K562 (cell line): ENCODE results near the gene NRP1. TPM values are rescaled to one million over a fixed set of nuclear protein-coding genes. Genes with fewer than 3 reads are reported as not detected.

Source experiments
- ATAC-seq: fragments of 200-7000 bp; cut with Tn5 transposase; 3 replicates; pipeline ENCODE4 v1.9.1; 2020; ENCODE audit warnings: moderate library complexity
- BruUV-seq: library from RNA; stranded (reverse); fragments of 400-500 nt; replicated peaks from 2 replicates; lab custom pipeline; 2021; lab: Mats Ljungman, UMichigan
- CTCF ChIA-PET: fragments of 300-600 bp; formaldehyde crosslinking; extraction: SDS; loops from one replicate; lab custom pipeline; 2021; ENCODE audit warnings: low intra/inter-chr PET ratio; lab: Yijun Ruan, JAX
- POLR2A ChIA-PET: fragments of 300-600, 350-650 bp; sonication (Branson Sonifier 250); formaldehyde crosslinking; extraction: SDS; loops from one replicate; lab custom pipeline; 2021; ENCODE audit warnings: antibody characterized with exemption, inconsistent platforms; lab: Yijun Ruan, JAX
- DNase-seq, 4 experiments: peaks; one replicate each; pipeline versions ENCODE4 v3.0.0 to v3.0.0-alpha.2; 2011 to 2018; ENCODE audit warnings: low spot score in 3 of 4, mixed read lengths in 3 of 4; ENCODE audit errors: extremely low read depth in 1 of 4
- FAIRE-seq: peaks from 2 replicates; lab custom pipeline; 2011; peaks lifted over from hg19 to GRCh38; lab: Jason Lieb, UNC
- H2AFZ ChIP-seq: 2 replicates; pipeline ENCODE4 v1.6.0; 2011; ENCODE audit warnings: low read depth, low read length, control low read depth, inconsistent platforms
- H3K27ac ChIP-seq: fragments of 200-600 bp; 3 replicates; pipeline ENCODE4 v1.8.0; 2011; ENCODE audit warnings: low read depth, mild to moderate bottlenecking, control low read depth, inconsistent platforms, low read length, moderate library complexity, mixed read lengths; ENCODE audit errors: extremely low read depth
- H3K27me3 ChIP-seq, 2 experiments: fragments of 300-600 bp in 1 of 2; 2 replicates in 1 of 2; 3 replicates in 1 of 2; pipeline versions ENCODE4 v1.6.0 to v1.8.0; 2011; ENCODE audit warnings: inconsistent platforms in 2 of 2, low read length in 2 of 2, mild to moderate bottlenecking in 1 of 2, mixed read lengths in 1 of 2, moderate library complexity in 1 of 2; ENCODE audit not compliant: control insufficient read depth in 2 of 2, insufficient read depth in 2 of 2
- H3K36me3 ChIP-seq: fragments of 300-600 bp; 3 replicates; pipeline ENCODE4 v1.8.0; 2011; ENCODE audit warnings: mild to moderate bottlenecking, low read length, inconsistent platforms; ENCODE audit not compliant: control insufficient read depth, insufficient read depth
- H3K4me1 ChIP-seq, 2 experiments: fragments of 200-600 bp in 1 of 2; replicated peaks in 1 of 2; 2 replicates in 1 of 2; 3 replicates in 1 of 2; pipeline versions ENCODE4 v1.5.1 to v1.8.0; 2011; ENCODE audit warnings: inconsistent platforms in 2 of 2, low read length in 2 of 2, mild to moderate bottlenecking in 1 of 2, mixed read lengths in 1 of 2, moderate library complexity in 1 of 2; ENCODE audit not compliant: control insufficient read depth in 2 of 2, insufficient read depth in 2 of 2
- H3K4me2 ChIP-seq: 2 replicates; pipeline ENCODE4 v1.6.1; 2011; ENCODE audit warnings: low read length, control low read depth, inconsistent platforms, mixed read lengths; ENCODE audit not compliant: insufficient read depth
- H3K4me3 ChIP-seq: fragments of 200-600 bp; sonication (generic), shearing (Covaris generic); 2 replicates; pipeline ENCODE4 v1.5.1; 2016; ENCODE audit warnings: control low read depth, inconsistent platforms
- H3K79me2 ChIP-seq: fragments of 200-600 bp; 3 replicates; pipeline ENCODE4 v1.8.0; 2011; ENCODE audit warnings: low read length, inconsistent platforms; ENCODE audit not compliant: control insufficient read depth, insufficient read depth
- H3K9ac ChIP-seq, 2 experiments: 2 replicates each; pipeline versions ENCODE4 v1.6.0 to v1.6.1; 2011; ENCODE audit warnings: low read depth in 2 of 2, low read length in 2 of 2, control low read depth in 1 of 2, inconsistent platforms in 1 of 2, mild to moderate bottlenecking in 1 of 2, mixed read lengths in 1 of 2; ENCODE audit not compliant: insufficient read depth in 1 of 2
- H3K9me1 ChIP-seq: one replicate; pipeline ENCODE4 v1.6.0; 2011; ENCODE audit warnings: inconsistent platforms, mild to moderate bottlenecking, low read length, moderate library complexity; ENCODE audit not compliant: control insufficient read depth, insufficient read depth
- H3K9me3 ChIP-seq: replicated peaks from 2 replicates; pipeline ENCODE4 v1.5.1; 2011; ENCODE audit warnings: low read depth, low read length, inconsistent platforms; ENCODE audit not compliant: control insufficient read depth, insufficient read depth
- H4K20me1 ChIP-seq: replicated peaks from 2 replicates; pipeline ENCODE4 v1.6.1; 2011; ENCODE audit warnings: low read length, inconsistent platforms, mixed read lengths; ENCODE audit not compliant: control insufficient read depth, insufficient read depth
- GABPA ChIP-seq: fragments of 200-800 bp; sonication (Bioruptor generic); conservative IDR thresholded peaks from 2 replicates; pipeline ENCODE4 v1.6.1; 2016; ENCODE audit warnings: low read depth, missing genetic modification characterization, missing compliant biosample characterization
- HDAC2 ChIP-seq: fragments of 450-650 bp; IDR thresholded peaks from 2 replicates; pipeline ENCODE4 v1.6.1; 2016; ENCODE audit warnings: mild to moderate bottlenecking
- NFATC3 ChIP-seq: fragments of 450-650 bp; IDR thresholded peaks from 2 replicates; pipeline ENCODE4 v1.6.1; 2017; ENCODE audit warnings: mild to moderate bottlenecking
- ZBTB8A ChIP-seq: fragments of 450-650 bp; IDR thresholded peaks from 2 replicates; pipeline ENCODE4 v1.6.1; 2018; ENCODE audit warnings: mild to moderate bottlenecking, moderate library complexity; ENCODE audit not compliant: partially characterized antibody
- ZNF699 ChIP-seq: fragments of 250-450 bp; sonication (Bioruptor Pico); IDR thresholded peaks from 2 replicates; pipeline ENCODE4 v1.8.0; 2021; ENCODE audit warnings: mild to moderate bottlenecking, moderate library complexity; ENCODE audit not compliant: insufficient replicate concordance
- WGBS: fragments of 100-300 bp; shearing (Covaris generic); methylation state at CpG from one replicate; pipeline ENCODE4 v1.1.6; 2016; ENCODE audit warnings: low coverage, mixed read lengths; ENCODE audit not compliant: insufficient coverage; ENCODE audit errors: missing lambda C conversion rate; 5-methylcytosine and 5-hydroxymethylcytosine counted together
- in situ Hi-C: fragments of 300-500 bp; cut with MboI; formaldehyde crosslinking; loops from 4 replicates; pipeline ENCODE4 v1.15.0; 2018; ENCODE audit warnings: inconsistent platforms, mixed read lengths
- intact Hi-C: fragments of 100-400 bp; cut with micrococcal nuclease; formaldehyde crosslinking; loops from 2 replicates; pipeline ENCODE4 v1.14.2; 2022
- polyA plus RNA-seq, 8 experiments: library from polyadenylated mRNA; depleted of rRNA in 4 of 8; stranded (reverse) in 5 of 8; unstranded in 3 of 8; fragments of >200 nt; fragmentation: Nextera tagmentation in 2 of 8; fragmentation: Illumina TruSeq in 1 of 8; extraction: Ambion mirVana in 2 of 8; extraction: Trizol in 1 of 8; gene quantifications; 2 replicates each; pipeline versions ENCODE4 v1.2.1 to v1.2.3, GENCODE V29; 2011 to 2014; ENCODE audit warnings: inconsistent platforms in 1 of 8, missing spikeins in 1 of 8
- total RNA-seq, 7 experiments: library from RNA; depleted of rRNA in 6 of 7; stranded (reverse); fragments of >200 nt in 6 of 7; fragmentation: Illumina TruSeq in 2 of 7; extraction: Trizol in 2 of 7; gene quantifications; 2 replicates each; pipeline versions ENCODE4 v1.2.1 to v1.2.3, GENCODE V29; 2011 to 2021; ENCODE audit warnings: low replicate concordance in 1 of 7
- TF ChIP-seq, protein P1 (sequence below): fragments of 200-800 bp; sonication (Bioruptor generic); IDR thresholded peaks from 2 replicates; pipeline ENCODE4 v1.6.1; 2017; ENCODE audit warnings: missing genetic modification characterization, missing compliant biosample characterization

Gene NRP1
- total and polyA plus RNA-seq, 9 of the 15 experiments (the other 6 are each of a cell fraction or from before 2014, with no cell fraction given): 0.01 to 0.38 (median 0.04) TPM; not detected in 5

- POLR2A ChIA-PET: no interaction called here
- intact Hi-C loops: no loop called here
- H4K20me1 ChIP-seq: no peaks in the 10 kb centered on the region
- no peak overlapping the region for H2AFZ ChIP-seq
- DNase-seq (no peak), ATAC-seq (no peak)
- H3K27me3 ChIP-seq: peaks cover 0 to 6% of the 10 kb centered on the region in 2 experiments; a peak in 1 of 5 replicates
- no peaks in the 10 kb centered on the region for H3K9me1 ChIP-seq
- H3K4me1 ChIP-seq: no peaks in the 10 kb centered on the region
- TF ChIP-seq, protein P1, sequence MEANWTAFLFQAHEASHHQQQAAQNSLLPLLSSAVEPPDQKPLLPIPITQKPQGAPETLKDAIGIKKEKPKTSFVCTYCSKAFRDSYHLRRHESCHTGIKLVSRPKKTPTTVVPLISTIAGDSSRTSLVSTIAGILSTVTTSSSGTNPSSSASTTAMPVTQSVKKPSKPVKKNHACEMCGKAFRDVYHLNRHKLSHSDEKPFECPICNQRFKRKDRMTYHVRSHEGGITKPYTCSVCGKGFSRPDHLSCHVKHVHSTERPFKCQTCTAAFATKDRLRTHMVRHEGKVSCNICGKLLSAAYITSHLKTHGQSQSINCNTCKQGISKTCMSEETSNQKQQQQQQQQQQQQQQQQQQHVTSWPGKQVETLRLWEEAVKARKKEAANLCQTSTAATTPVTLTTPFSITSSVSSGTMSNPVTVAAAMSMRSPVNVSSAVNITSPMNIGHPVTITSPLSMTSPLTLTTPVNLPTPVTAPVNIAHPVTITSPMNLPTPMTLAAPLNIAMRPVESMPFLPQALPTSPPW: no peak
- TF ChIP-seq HDAC2 (no peak), NFATC3 (no peak), ZBTB8A (no peak), GABPA (tag) (no peak), ZNF699 (CRISPR knock-in tag) (no peak)
- TF ChIP-seq, all 486 proteins: peak for 0
- 0% methylated on average over 5 of the region's 5 CpGs for WGBS
- H3K9ac ChIP-seq: no peak overlapping the region
- H3K4me2 ChIP-seq: no peak overlapping the region
- no peak for FAIRE-seq
- H3K36me3 ChIP-seq: no peaks in the 10 kb centered on the region
- no peak overlapping the region for H3K27ac ChIP-seq
- no peaks in the 10 kb centered on the region for H3K79me2 ChIP-seq
- H3K4me3 ChIP-seq: no peak overlapping the region
- BruUV-seq: no TSS peak
- CTCF ChIA-PET: no interaction called here
- no peaks in the 10 kb centered on the region for H3K9me3 ChIP-seq
- in situ Hi-C loops: no loop called here
Observed at GRCh38 chr10:33314811-33315561, 19.5 kb downstream of the NRP1 start.
